OCI-LY7 (cell line): ENCODE data around the gene TAF3. TPM values are rescaled to one million over a fixed set of nuclear protein-coding genes. Genes with fewer than 3 reads are reported as not detected.

Experiments
- BruUV-seq: library from RNA; stranded (reverse); fragments of 400-500 nt; replicated peaks from 2 replicates; lab custom pipeline; 2021; lab: Mats Ljungman, UMichigan
- CTCF ChIA-PET: fragments of 300-600 bp; sonication (Branson Sonifier 250); formaldehyde crosslinking; loops from one replicate; lab custom pipeline; 2022; ENCODE audit warnings: antibody characterized with exemption; ENCODE audit not compliant: unreplicated experiment; lab: Charles Lee
- POLR2A ChIA-PET: fragments of 300-600 bp; sonication (Branson Sonifier 250); formaldehyde crosslinking; loops from one replicate; lab custom pipeline; 2022; ENCODE audit warnings: antibody characterized with exemption; lab: Charles Lee
- DNase-seq: peaks from one replicate; pipeline ENCODE4 v3.0.0-alpha.2; 2015; ENCODE audit warnings: low spot score
- H2AFZ ChIP-seq: fragments of 200-600 bp; sonication (generic), shearing (Covaris generic); 2 replicates; pipeline ENCODE4 v1.6.1; 2014; ENCODE audit warnings: mild to moderate bottlenecking, antibody characterized with exemption, low read length, moderate library complexity
- H3K27ac ChIP-seq: fragments of 200-600 bp; sonication (generic); 2 replicates; pipeline ENCODE4 v1.5.1; 2014; ENCODE audit warnings: mixed run types, low read depth, mild to moderate bottlenecking, moderate library complexity, low read length, inconsistent platforms; ENCODE audit not compliant: poor library complexity, severe bottlenecking
- H3K36me3 ChIP-seq: fragments of 200-600 bp; sonication (generic); 2 replicates; pipeline ENCODE4 v1.6.1; 2014; ENCODE audit warnings: mild to moderate bottlenecking, antibody characterized with exemption, low read length, moderate library complexity, mixed read lengths; ENCODE audit not compliant: insufficient read depth
- H3K4me1 ChIP-seq: fragments of 200-600 bp; sonication (generic); 2 replicates; pipeline ENCODE4 v1.5.1; 2014; ENCODE audit warnings: mild to moderate bottlenecking, low read length; ENCODE audit not compliant: insufficient read depth, poor library complexity, severe bottlenecking
- H3K4me2 ChIP-seq: fragments of 200-600 bp; sonication (generic); 2 replicates; pipeline ENCODE4 v1.6.1; 2014; ENCODE audit warnings: mild to moderate bottlenecking, low read length
- H3K4me3 ChIP-seq: fragments of 200-600 bp; sonication (generic); 2 replicates; pipeline ENCODE4 v1.5.1; 2014; ENCODE audit warnings: mild to moderate bottlenecking, low read depth, low read length; ENCODE audit not compliant: poor library complexity, severe bottlenecking
- H3K79me2 ChIP-seq: fragments of 200-600 bp; sonication (generic); 2 replicates; pipeline ENCODE4 v1.6.1; 2016; ENCODE audit warnings: low read depth, mild to moderate bottlenecking, low read length, moderate library complexity, mixed read lengths; ENCODE audit not compliant: insufficient read depth
- H3K9me2 ChIP-seq: fragments of 200-600 bp; sonication (generic); 2 replicates; pipeline ENCODE4 v1.6.1; 2016; ENCODE audit warnings: mild to moderate bottlenecking, low read length, mixed read lengths; ENCODE audit not compliant: insufficient read depth
- H3K9me3 ChIP-seq: fragments of 200-600 bp; sonication (generic); 2 replicates; pipeline ENCODE4 v1.6.1; 2014; ENCODE audit warnings: mild to moderate bottlenecking, mixed run types, low read length, mixed read lengths
- H4K20me1 ChIP-seq: fragments of 200-600 bp; sonication (generic); 2 replicates; pipeline ENCODE4 v1.6.1; 2014; ENCODE audit warnings: mild to moderate bottlenecking, antibody characterized with exemption, low read length, moderate library complexity, mixed read lengths; ENCODE audit not compliant: insufficient read depth
- CTCF ChIP-seq: fragments of 200-600 bp; sonication (generic); conservative IDR thresholded peaks from 2 replicates; pipeline ENCODE4 v1.5.1; 2014; ENCODE audit warnings: mild to moderate bottlenecking, antibody characterized with exemption, low read length, moderate library complexity, mixed read lengths
- EZH2phosphoT487 ChIP-seq: fragments of 200-600 bp; sonication (generic); IDR thresholded peaks from 2 replicates; pipeline ENCODE4 v1.6.1; 2018; ENCODE audit warnings: low read depth, borderline replicate concordance, mild to moderate bottlenecking, mixed run types, antibody characterized with exemption, low read length, moderate library complexity, mixed read lengths
- intact Hi-C: fragments of 100-400 bp; cut with micrococcal nuclease; formaldehyde crosslinking; loops from one replicate; pipeline ENCODE4 v1.10.0; 2022; ENCODE audit not compliant: unreplicated experiment
- total RNA-seq, 2 experiments: library from RNA; depleted of rRNA in 1 of 2; stranded (reverse); fragments of >200 nt in 1 of 2; shearing (Covaris generic) in 1 of 2; gene quantifications; 2 replicates each; pipeline ENCODE4 v1.2.3, GENCODE V29; 2014 to 2022

TAF3 gene
- total RNA-seq, 2 experiments from 2014 or later: 3.8 to 11.1 TPM

GRCh38 chr10:7960108-7960507 lies 141.8 kb downstream of the TAF3 start:
- Histone ChIP-seq H4K20me1 (no peaks in the 10 kb centered on the region), H3K79me2 (peaks cover 7% of the 10 kb centered on the region; the same call in 1 of the 2 replicates), H3K4me1 (peaks cover 13% of the 10 kb centered on the region), H2AFZ (no peak overlapping the region), H3K4me2 (no peak overlapping the region), H3K9me2 (no peaks in the 10 kb centered on the region), H3K4me3 (no peak overlapping the region), H3K9me3 (no peaks in the 10 kb centered on the region; the same call in 1 of the 2 replicates), H3K27ac (no peak overlapping the region), H3K36me3 (peaks cover 15% of the 10 kb centered on the region)
- ChIA-PET CTCF (no interaction called here), POLR2A (interaction anchor here (0.8 kb wide), 1 partner anchor 12 kb away, joined by 3 read pairs; no protein-coding TSS in a partner anchor)
- no peak for TF ChIP-seq EZH2phosphoT487
- TF ChIP-seq CTCF: no peak
- no peak for DNase-seq
- intact Hi-C loops: loop anchor here (10.0 kb wide), 1 partner anchor 205 kb away; no protein-coding TSS in a partner anchor
- BruUV-seq: no TSS peak

GRCh38 chr10:7962592-7962991 lies 144.3 kb downstream of the TAF3 start:
- intact Hi-C loops: loop anchor here (10.0 kb wide), 1 partner anchor 208 kb away; no protein-coding TSS in a partner anchor
- Histone ChIP-seq H3K79me2 (peaks cover under 1% of the 10 kb centered on the region; the same call in 1 of the 2 replicates), H3K27ac (no peak overlapping the region), H3K4me2 (no peak overlapping the region), H3K9me2 (no peaks in the 10 kb centered on the region), H4K20me1 (no peaks in the 10 kb centered on the region), H3K4me1 (no peaks in the 10 kb centered on the region), H3K4me3 (no peak overlapping the region), H3K36me3 (peaks cover 14% of the 10 kb centered on the region), H3K9me3 (no peaks in the 10 kb centered on the region), H2AFZ (no peak overlapping the region)
- ChIA-PET POLR2A (interaction anchor here (1.0 kb wide), 1 partner anchor 11 kb away, joined by 3 read pairs; no protein-coding TSS in a partner anchor), CTCF (no interaction called here)
- no peak for TF ChIP-seq CTCF
- DNase-seq: no peak
- BruUV-seq: no TSS peak

GRCh38 chr10:7965457-7965856 lies 147.2 kb downstream of the TAF3 start:
- Histone ChIP-seq H3K4me1 (no peaks in the 10 kb centered on the region), H3K9me2 (no peaks in the 10 kb centered on the region), H3K79me2 (no peaks in the 10 kb centered on the region), H3K4me2 (no peak overlapping the region), H3K9me3 (no peaks in the 10 kb centered on the region), H3K36me3 (peaks cover 12% of the 10 kb centered on the region), H3K4me3 (no peak overlapping the region), H3K27ac (no peak overlapping the region), H4K20me1 (no peaks in the 10 kb centered on the region), H2AFZ (no peak overlapping the region)
- POLR2A ChIA-PET: no interaction called here
- no TSS peak for BruUV-seq
- TF ChIP-seq EZH2phosphoT487 (no peak), CTCF (no peak)
- CTCF ChIA-PET: no interaction called here
- no peak for DNase-seq
- intact Hi-C loops: loop anchor here (10.0 kb wide), 1 partner anchor 211 kb away; no protein-coding TSS in a partner anchor
